Posterior vena cava (tissue), 2 donors: ENCODE measurements around the gene RERE. TPM values are rescaled to one million over a fixed set of nuclear protein-coding genes. Genes with fewer than 3 reads are reported as not detected.

Experiments used
- DNase-seq: peaks from one replicate; pipeline ENCODE4 v3.0.0-alpha.2; 2020; ENCODE audit warnings: low spot score
- intact Hi-C, 2 donors: fragments of 100-400 bp; cut with DNase I; formaldehyde crosslinking; loops; one replicate each; pipeline versions ENCODE4 v1.14.1 to v1.14.2; 2022 to 2023
- total RNA-seq, 2 donors: library from RNA; stranded (reverse); fragmentation: NEBNext Ultra II Directional; extraction: Animal tissue kit (Norgen Biotek cat#: 25700); gene quantifications; one replicate each; pipeline ENCODE4 v1.2.1, GENCODE V29; 2021
- donor health status: DM: yes; HTN: yes; CAD: no.
- donor health status: DM: yes; HTN: yes; CAD: no.

RERE gene
- total RNA-seq, 2 donors from 2014 or later = 94.9 to 116 TPM

DNA sequence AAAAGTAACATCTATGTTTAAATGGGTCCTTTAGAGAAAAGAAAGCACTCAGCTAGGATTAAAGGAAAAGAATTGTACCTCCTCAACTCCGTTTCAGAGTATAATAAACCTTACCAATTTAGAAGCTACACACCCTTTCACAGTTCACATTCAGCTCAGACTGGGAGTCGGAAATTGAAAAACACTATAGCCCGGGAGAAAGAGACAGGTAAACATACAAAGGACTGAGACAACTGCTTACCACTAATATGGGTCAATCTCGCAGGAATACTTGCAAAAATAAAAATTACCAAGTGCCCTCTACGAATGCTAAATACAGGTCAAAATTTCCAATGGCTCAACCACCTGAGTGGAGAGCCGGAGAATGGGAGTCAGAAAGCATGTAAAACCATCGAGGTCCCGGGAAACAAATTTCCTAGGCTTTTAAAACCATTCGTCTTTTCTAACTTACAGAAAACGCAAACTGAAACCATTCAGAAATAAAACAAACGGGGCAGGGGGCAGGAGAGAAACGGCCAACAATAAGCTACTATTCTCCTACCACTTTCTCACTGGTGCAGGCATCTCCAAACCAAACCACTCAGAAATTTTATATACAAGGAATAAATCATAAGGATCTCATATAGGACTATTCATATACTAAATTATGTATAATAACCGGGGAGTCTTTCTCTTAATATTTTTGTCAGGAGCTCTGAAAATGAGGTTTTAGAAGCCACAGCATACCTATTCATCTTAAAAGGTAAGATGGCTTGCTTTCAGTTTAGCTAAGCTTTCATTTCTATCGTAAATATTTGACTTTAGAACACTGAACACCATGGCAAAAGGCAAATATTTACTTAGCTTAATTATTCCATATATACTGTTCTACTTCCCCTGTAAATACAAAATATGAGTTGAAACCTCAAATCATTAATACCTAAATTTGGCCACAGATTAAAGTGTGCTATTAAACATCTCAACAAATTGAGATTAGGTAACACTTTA, 136.5 kb downstream of the RERE start:
- intact Hi-C loops = no loop called here
- DNase-seq = no peak

DNA sequence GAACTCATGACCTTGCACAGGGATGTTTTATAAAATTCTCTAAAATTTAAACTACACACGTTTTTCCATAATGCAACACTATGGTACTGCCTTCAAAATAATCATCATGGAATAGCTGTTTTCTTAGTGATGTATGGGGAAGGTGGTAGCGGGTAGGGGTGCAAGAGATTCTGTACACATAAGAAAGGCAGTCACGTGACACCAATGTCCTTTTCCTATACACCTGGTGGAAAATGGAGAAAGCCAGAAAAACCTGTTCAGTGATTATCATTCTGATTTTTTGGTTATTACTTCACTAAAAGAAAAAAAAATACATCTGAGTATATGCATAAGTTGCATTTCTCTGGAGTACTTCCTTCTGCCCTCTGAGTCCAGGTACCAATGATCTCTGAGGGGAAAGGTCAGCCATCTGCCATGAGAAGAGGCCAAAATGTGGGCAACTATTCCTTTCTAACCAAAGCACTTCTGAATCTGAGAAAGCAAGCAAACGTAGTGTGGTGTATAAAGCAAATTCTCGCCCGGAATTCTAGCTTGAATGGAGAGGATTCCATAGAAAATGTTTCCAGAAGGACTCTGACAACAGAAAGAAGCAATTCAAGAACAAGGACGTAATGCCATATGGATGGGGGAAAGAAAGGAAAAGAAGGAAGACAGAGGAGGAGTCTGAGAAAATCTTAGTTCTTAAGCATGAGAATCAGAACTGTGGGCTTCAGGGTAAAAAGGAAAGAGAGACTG, 137.3 kb downstream of the RERE start:
- intact Hi-C loops = loop anchor here in 1 of 2 donors (10.0 kb wide), 1 partner anchor 115 kb away; no protein-coding TSS in a partner anchor
- DNase-seq = no peak

DNA sequence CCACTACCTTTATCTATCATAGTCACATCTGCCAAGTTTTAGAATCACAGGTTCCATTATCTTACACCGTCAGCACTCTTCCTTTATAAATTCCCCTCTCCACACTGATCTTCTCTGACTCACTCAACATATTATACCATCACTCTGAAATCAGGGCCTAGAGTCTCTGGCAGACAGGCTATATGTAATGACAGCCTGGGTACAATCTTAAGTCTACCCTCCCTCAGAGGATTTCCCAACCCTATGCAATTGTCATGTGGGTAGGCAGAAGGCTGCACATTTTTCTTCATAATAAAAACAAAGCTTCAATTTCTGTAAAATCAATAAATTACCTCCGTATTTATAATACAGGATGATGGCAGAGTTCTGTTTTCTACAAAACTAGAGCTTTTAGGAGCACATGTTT, 138.0 kb downstream of the RERE start:
- no peak for DNase-seq
- intact Hi-C loops = loop anchor here in 1 of 2 donors (10.0 kb wide), 1 partner anchor 115 kb away; no protein-coding TSS in a partner anchor

DNA sequence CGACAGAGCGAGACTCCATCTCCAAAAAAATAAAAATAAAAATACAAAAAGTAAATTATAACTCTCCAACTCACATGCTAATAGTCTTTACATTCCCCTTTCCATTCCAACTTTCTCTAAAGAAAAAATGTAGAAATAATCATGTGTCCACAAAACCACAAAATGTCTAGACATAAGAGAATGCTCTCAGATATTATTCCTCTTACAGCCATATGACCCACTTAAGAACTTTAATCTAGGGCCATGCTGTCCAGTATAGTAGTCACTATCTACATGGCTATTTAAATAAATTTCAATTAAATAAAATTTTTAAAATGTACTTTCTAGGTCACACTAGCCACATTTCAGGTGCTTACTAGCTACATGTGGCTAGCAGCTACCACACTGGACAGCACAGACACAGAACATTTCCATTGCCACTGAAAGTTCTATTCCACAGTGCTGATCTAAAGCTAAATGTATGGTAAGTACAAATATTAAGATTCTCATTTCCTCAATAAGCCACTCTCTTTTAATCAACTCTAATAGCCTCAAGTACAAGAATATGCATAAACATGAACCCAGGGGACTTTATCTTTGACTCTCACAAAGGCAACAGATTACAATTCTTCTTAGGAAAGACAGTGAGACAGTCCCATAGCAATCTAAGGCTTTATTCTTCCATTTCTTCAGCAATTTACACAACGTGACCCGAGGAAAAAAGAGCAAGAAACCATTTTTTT, 138.6 kb downstream of the RERE start:
- no peak for DNase-seq
- intact Hi-C loops = loop anchor here in 1 of 2 donors (10.0 kb wide), 1 partner anchor 114 kb away; no protein-coding TSS in a partner anchor

DNA sequence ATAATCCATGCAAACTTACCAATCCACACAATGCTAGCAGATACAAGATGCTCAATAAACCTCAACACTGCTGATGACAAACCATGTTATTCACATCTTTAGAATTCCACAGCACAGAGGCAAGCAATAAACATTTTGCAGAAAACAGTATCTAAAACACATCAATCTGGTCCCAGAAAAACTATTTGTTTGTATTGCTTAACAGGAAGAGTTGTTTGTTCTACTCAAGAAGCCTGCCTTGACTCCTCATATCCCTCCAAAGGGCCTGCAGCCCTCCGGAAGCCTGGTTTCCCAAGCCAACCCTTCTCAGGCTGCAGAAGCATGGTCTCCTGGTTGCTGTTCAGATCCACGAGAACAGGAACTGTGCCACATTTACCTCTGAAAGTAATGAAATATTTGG, 139.7 kb downstream of the RERE start:
- intact Hi-C loops = loop anchor here in 1 of 2 donors (10.0 kb wide), 1 partner anchor 113 kb away; no protein-coding TSS in a partner anchor
- no peak for DNase-seq

DNA sequence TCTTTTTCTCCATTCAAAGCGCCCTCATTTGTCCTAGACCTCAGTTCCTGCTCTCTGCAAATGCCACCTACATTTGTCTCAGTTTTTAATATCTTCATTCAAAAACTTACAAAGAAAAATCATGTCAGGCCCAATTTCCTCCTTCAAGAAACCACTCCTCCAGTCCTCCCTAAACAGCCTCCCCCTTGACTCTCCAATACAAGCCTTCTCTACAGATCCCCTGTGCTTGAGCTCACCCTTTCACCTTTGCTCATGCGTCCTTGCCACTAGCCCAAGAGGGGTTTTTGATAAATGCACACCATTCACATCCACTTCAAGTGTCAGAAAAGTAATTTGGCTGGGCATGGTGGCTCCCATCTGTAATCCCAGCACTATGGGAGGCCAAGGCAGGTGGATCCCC, 140.6 kb downstream of the RERE start:
- no peak for DNase-seq
- intact Hi-C loops = loop anchor here in 1 of 2 donors (10.0 kb wide), 1 partner anchor 112 kb away; no protein-coding TSS in a partner anchor

DNA sequence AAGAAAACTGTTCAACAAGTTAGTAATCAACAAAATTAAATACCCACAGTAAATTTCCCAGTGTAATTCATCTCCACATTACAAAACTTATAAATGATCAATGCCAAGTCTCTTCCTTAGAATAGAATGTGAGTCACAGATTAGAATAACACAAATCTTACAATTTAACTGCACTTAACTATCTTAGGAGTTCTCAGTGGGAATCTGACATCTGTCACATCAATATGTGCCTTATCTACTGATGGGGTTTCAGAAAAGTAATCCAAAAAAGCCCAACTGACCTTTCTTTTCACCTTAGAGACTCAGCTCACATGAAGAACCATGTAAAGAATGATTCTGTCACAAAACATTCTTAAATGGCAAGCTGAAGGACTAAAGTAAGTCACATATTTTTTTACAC, 141.4 kb downstream of the RERE start:
- intact Hi-C loops = loop anchor here in 1 of 2 donors (10.0 kb wide), 1 partner anchor 111 kb away; no protein-coding TSS in a partner anchor
- no peak for DNase-seq

DNA sequence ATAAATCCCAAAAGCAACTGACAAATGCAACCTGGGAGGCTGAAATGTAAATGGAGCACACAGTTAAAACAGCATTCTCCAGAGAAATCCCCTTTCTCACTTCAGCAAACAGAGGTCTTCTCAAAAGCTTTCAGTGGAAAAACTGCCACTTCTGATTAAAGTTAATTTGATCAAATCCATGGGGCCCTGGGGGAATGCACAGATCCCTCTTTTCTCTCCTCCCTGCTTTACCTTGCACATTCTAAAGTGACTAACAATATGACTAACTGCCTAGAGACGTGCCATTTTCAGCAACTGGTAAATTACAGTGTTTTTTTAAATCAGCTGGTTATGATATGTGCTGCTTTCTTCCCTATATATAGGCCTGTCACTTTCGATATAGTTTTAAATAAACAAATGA, 142.5 kb downstream of the RERE start:
- intact Hi-C loops = loop anchor here in 1 of 2 donors (10.0 kb wide), 1 partner anchor 110 kb away; no protein-coding TSS in a partner anchor
- DNase-seq = no peak

DNA sequence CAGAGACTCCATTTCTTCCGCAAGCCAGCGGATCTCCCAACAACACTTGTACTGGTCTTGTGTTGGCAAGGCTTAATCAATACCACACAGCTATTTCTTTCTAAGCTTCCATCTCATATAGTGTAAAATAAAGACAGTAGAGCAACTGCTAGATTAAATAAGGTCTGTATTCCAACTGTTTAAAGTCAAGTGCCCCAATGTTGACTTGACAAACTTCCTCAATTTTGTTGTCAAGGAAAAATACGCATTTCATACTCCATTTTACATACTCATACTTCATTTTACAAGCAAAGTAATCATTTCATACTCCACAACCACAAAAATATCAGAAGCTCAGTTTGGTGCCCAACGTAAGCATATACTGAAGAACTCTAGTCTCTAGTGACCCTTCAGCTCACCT, 143.0 kb downstream of the RERE start:
- no peak for DNase-seq
- intact Hi-C loops = loop anchor here in 1 of 2 donors (10.0 kb wide), 1 partner anchor 110 kb away; no protein-coding TSS in a partner anchor

DNA sequence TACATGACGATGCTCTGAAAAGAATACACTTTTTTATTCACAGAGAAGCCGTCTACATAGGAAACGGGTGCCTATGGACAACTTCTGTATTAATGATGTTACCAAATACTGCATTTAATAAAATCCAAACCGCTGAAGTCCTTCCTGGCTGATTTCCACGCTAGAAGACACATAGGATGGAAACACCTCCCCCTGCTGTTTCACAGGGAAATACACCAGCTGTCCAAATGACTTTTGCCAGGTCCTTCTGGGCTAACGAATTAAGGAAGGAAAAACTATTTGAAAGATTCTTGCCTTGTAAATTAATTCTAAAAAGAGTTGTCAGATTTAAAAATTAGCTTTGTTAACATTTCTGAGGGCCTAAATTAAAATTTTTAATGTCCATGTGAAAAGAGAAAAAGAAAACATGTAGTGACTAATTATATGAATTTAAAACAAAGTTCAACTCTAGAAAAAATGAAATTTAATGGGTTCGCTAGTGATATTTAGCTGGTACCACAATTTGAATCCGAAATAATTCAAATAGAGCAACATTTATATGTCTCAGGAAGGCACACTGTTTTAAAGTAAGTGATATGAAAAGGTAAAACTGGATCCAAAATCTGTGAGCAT, 146.0 kb downstream of the RERE start:
- DNase-seq = no peak

DNA sequence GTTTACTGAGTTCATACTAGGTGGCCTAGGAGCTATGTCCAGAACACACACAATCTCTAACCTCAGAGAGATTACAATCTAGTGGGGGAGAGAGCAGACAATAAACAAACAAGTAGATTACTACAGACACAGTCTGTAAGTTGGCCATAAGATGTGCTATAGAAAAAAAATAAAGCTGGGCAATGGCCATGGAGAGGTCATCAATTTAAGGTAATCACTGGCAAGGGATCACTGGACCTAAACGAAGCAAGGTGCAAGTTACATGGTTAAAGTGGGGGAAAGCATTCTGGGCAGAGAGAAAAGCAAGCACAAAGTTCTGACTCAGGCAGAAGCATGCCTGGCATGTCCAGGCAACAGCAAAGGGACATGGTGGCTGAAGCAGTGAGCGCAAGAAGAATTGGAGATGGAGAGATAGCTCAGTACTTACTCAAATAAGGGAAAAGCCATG, 147.0 kb downstream of the RERE start:
- intact Hi-C loops = loop anchor here in 1 of 2 donors (10.0 kb wide), 1 partner anchor 106 kb away; no protein-coding TSS in a partner anchor
- DNase-seq = no peak

More for the DNA sequence above, 146.0 kb downstream of the RERE start:
- intact Hi-C loops = loop anchor here in 1 of 2 donors (10.0 kb wide), 1 partner anchor 107 kb away; no protein-coding TSS in a partner anchor

DNA sequence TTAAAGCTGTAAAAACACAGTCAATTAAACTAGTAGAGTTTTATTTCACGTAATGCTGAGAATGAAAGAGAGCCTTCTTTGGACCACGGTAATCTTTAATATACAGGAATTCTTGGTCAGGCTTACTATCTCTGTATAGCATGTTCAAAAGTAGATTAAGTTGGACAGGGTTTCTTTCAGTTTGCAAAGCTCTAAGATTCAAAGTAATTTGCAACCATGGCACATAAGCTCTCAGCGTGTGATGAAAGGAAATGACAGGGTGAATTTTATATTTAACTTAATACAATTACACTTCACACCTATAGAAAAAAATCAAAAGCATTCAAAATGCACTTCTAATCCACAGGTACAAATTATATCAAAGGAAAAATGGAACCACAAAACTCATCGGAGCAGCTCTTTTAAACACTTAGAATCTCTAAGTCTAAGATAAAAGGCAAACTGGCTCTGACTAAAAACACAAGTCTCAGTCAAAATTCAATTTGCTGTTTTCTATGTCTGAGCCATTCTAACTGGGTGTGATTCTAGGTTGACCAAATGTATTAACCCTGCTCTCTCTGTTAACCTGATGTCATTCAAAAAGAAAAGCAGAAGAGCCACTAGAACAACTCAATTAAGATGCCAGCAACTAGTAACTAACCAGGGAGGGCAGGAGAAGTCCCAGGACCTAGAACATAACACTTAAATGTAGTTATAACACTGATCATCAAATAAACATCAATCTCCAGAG, 147.7 kb downstream of the RERE start:
- no peak for DNase-seq
- intact Hi-C loops = loop anchor here (5.0 to 10.0 kb wide), 2 partner anchors 105 to 107 kb away; no protein-coding TSS in a partner anchor

DNA sequence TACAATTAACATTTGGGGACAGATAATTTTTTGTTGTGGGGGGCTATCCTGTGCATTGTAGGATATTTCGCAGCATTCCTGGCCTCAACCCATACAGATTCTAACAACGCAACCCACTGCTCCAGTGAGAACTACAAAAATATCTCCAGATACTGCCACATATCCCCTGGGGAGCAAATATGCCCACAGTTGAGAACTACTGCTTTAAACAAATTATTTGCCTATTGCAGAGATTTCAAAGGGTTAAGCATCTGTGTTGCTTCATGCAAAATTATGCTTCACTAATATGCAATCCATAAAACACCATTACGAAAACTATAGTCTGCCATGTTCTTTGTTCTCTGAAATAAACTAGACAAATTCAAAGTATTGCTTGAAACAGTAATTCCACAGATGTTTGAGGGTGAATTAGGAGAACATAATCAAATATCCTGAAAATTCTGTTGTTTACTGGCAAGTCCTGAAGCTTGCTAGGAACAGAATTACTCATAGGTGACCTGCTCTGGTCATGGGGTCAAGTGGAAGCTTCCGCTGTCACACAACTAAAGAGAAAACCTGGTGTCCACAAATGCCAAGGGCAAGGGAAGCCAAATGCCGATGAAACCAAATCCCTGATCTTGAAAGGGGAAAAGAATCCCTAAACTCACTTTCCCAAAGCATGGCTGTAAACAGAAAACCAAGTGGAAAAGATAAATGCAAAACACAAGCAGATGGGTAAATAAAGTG, 149.4 kb downstream of the RERE start:
- no peak for DNase-seq
- intact Hi-C loops = loop anchor here in 1 of 2 donors (5.0 kb wide), 1 partner anchor 106 kb away; no protein-coding TSS in a partner anchor

DNA sequence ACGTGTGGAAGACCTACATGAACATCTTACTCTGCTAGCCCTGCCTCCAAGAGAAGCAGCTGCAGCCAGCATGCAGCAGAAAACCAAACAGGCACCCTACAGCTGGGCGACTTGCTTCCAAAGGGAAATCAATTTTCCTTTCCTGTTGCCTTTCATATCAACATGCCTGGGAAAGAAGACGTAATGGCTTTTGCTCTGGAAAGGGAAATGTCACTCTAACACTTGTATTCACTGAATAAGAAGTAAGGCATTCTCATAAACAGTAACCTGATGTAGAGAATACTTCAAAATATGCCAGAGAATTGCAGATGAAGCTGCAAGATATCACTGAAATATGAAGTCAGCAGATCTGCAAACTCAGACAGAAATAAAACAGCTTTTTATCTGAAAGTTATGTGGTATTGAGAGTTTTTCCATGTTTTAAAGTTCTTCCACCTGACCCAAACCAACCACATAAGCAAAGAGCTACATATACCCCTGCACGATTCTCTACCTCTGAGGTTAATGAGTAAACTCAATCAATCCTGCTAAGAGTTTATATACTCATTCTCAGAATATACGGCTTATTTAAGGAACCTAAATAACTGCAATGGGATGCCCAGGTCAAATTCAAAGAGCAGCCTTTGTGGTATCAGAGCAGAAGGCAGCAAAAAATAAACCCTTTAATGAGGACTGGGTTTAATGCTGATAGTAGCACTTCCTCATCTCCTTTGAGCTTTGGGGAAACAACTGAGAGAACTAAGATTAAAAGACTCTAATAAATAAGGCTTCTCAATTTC, 150.9 kb downstream of the RERE start:
- no peak for DNase-seq
- intact Hi-C loops = loop anchor here in 1 of 2 donors (5.0 kb wide), 1 partner anchor 104 kb away; no protein-coding TSS in a partner anchor

DNA sequence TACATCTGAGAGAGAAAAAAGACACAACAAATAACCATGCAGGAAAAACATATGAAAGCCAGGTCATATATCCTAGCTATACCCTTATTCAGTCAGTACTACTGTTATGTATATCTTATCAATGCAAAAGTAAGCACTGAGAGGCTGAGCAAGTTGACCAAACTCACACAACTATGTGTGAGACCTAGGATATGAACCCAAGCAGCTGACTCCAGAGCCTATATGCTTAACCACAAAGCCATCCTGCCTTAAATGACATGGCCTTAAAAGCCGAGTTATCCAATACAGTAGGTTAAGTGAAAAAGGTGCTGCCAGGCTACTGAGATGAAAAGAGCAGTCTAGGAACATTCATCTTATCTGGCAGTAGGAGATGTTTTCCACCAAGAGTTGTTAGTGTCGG, 151.6 kb downstream of the RERE start:
- intact Hi-C loops = loop anchor here in 1 of 2 donors (5.0 kb wide), 1 partner anchor 104 kb away; no protein-coding TSS in a partner anchor
- no peak for DNase-seq

DNA sequence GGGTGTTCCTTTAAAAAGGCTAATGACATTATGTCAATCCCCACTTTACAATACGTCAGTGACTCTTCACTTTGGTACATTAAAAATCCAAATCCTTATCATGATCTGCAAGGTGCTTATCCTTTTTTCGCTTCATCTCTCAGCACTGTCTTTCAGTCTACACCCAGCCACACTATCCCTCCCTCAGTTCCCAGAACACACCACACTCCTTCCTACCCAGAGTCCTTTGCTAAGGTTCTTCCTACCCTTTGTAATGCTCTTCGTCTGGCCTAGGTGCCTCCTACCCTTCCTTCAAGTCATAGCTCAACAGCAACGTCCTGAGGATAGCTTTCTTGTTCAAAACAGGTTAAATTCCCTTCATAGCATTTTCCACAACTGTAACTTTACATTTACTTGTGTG, 152.6 kb downstream of the RERE start:
- no peak for DNase-seq

More for the DNA sequence above, 152.6 kb downstream of the RERE start:
- intact Hi-C loops = loop anchor here in 1 of 2 donors (5.0 kb wide), 1 partner anchor 103 kb away; no protein-coding TSS in a partner anchor
